Uterus (tissue), 2 donors: ENCODE results near the gene SLC12A5.

Source experiments
- CTCF ChIP-seq, 4 experiments: fragments of 200-600 bp in 2 of 4; fragments of 450-650 bp in 2 of 4; sonication (generic) in 2 of 4; IDR thresholded peaks; one replicate each; pipeline ENCODE4 v1.5.1; 2016 to 2019; ENCODE audit warnings: antibody characterized with exemption in 4 of 4, mild to moderate bottlenecking in 2 of 4, moderate library complexity in 1 of 4
- POLR2A ChIP-seq, 2 donors: fragments of 450-650 bp; IDR thresholded peaks; one replicate each; pipeline ENCODE4 v1.6.1; 2016; ENCODE audit warnings: antibody characterized with exemption in 2 of 2, mild to moderate bottlenecking in 1 of 2, moderate library complexity in 1 of 2

- TF ChIP-seq POLR2A (IDR thresholded peaks at IDR 0.05) (no peak), CTCF (IDR thresholded peaks at IDR 0.05) (no peak)
These were observed 36.7 kb downstream of the SLC12A5 start for GRCh38 chr20:46065691-46066090.
